HepG2 (cell line): ENCODE results near the gene MN1.

Source experiments
- EZH2 ChIP-seq: conservative IDR thresholded peaks from 2 replicates; pipeline ENCODE4 v1.6.1; 2012; ENCODE audit warnings: mild to moderate bottlenecking, low read depth, low read length, moderate library complexity
- FOXP1 ChIP-seq, 2 experiments: fragments of 450-650 bp in 1 of 2; IDR thresholded peaks; 2 replicates each; pipeline ENCODE4 v1.6.1; 2017 to 2018; ENCODE audit warnings: antibody characterized with exemption in 1 of 2
- HNF4G ChIP-seq, 2 experiments: sonication (generic) in 1 of 2; formaldehyde crosslinking in 1 of 2; IDR thresholded peaks; 2 replicates each; pipeline versions ENCODE4 v1.4.0 to v1.6.1; 2011 to 2020; ENCODE audit warnings: borderline replicate concordance in 2 of 2, low read depth in 2 of 2, mild to moderate bottlenecking in 2 of 2, low read length in 1 of 2, missing genetic modification reagents in 1 of 2, moderate library complexity in 1 of 2
- NFYB ChIP-seq: sonication (generic); formaldehyde crosslinking; IDR thresholded peaks from 2 replicates; pipeline ENCODE4 v1.4.0; 2020; ENCODE audit warnings: missing genetic modification reagents
- POLR2AphosphoS5 ChIP-seq: IDR thresholded peaks from 2 replicates; pipeline ENCODE4 v1.6.1; 2012; ENCODE audit warnings: low read depth, low read length
- SRSF4 ChIP-seq: fragments of 200-400 bp; formaldehyde crosslinking; IDR thresholded peaks from one replicate; pipeline ENCODE4 v1.6.1; 2018; ENCODE audit warnings: mild to moderate bottlenecking, low read depth, low read length, moderate library complexity; ENCODE audit not compliant: poor library complexity, severe bottlenecking
- ZFP36 ChIP-seq: fragments of 150-350 bp; IDR thresholded peaks from 2 replicates; pipeline ENCODE4 v1.6.1; 2018; ENCODE audit warnings: borderline replicate concordance, low read length, low read depth; ENCODE audit not compliant: partially characterized antibody
- ZNF510 ChIP-seq: sonication (generic); formaldehyde crosslinking; IDR thresholded peaks from 2 replicates; pipeline ENCODE4 v1.4.0; 2020; ENCODE audit warnings: low read depth, mild to moderate bottlenecking, missing genetic modification reagents
- ZNF816 ChIP-seq: sonication (generic); formaldehyde crosslinking; IDR thresholded peaks from 2 replicates; pipeline ENCODE4 v1.8.0; 2022; ENCODE audit warnings: missing genetic modification reagents, mild to moderate bottlenecking, borderline replicate concordance
- TF ChIP-seq, protein P1 (sequence below): sonication (generic); formaldehyde crosslinking; IDR thresholded peaks from 2 replicates; pipeline ENCODE4 v1.5.0; 2020; ENCODE audit warnings: missing genetic modification reagents
- TF ChIP-seq, protein P2 (sequence below): sonication (generic); formaldehyde crosslinking; IDR thresholded peaks from 2 replicates; pipeline ENCODE4 v1.5.0; 2020; ENCODE audit warnings: mild to moderate bottlenecking, missing genetic modification reagents, moderate library complexity
- TF ChIP-seq, protein P3 (sequence below): sonication (generic); formaldehyde crosslinking; IDR thresholded peaks from 2 replicates; pipeline ENCODE4 v1.4.0; 2020; ENCODE audit warnings: missing genetic modification reagents, borderline replicate concordance
- TF ChIP-seq, protein P4 (sequence below): IDR thresholded peaks from 2 replicates; pipeline ENCODE4 v1.6.1; 2016; ENCODE audit warnings: mild to moderate bottlenecking

DNA sequence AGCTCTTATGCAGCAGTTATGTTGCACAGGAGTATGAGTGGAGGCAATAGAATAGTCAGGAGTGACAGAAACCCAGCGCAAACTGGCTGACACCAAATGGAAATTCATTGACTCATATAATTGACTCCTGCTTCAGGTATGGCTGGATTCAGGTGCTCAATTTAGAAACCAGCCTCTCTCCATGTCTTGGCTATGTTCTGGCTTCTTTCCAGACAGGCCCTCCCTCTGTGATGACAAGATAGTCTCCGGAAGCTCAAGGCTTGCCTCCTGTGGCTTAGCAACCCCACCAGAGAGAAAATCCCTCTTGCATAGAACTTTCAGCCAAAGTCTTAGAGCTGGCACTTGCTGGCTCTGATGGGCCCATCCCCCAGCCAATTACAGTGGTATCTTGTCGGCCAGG is 28.1 kb upstream of the MN1 start:
- TF ChIP-seq, protein P1, sequence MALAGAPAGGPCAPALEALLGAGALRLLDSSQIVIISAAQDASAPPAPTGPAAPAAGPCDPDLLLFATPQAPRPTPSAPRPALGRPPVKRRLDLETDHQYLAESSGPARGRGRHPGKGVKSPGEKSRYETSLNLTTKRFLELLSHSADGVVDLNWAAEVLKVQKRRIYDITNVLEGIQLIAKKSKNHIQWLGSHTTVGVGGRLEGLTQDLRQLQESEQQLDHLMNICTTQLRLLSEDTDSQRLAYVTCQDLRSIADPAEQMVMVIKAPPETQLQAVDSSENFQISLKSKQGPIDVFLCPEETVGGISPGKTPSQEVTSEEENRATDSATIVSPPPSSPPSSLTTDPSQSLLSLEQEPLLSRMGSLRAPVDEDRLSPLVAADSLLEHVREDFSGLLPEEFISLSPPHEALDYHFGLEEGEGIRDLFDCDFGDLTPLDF (CRISPR knock-in tag): no peak
- TF ChIP-seq ZFP36 (no peak), ZNF816 (CRISPR knock-in tag) (no peak), HNF4G (IDR thresholded peaks at IDR 0.05; ENCODE audit: borderline replicate concordance, low read depth, low read length) (no peak), HNF4G (CRISPR knock-in tag; IDR thresholded peaks at IDR 0.05; ENCODE audit: borderline replicate concordance, low read depth) (no peak), SRSF4 (no peak), POLR2AphosphoS5 (no peak), EZH2 (no peak), ZNF510 (CRISPR knock-in tag) (no peak), NFYB (CRISPR knock-in tag) (no peak), FOXP1 (IDR thresholded peaks at IDR 0.05) (no peak), FOXP1 (CRISPR knock-in tag; IDR thresholded peaks at IDR 0.05) (no peak)
- TF ChIP-seq, protein P2, sequence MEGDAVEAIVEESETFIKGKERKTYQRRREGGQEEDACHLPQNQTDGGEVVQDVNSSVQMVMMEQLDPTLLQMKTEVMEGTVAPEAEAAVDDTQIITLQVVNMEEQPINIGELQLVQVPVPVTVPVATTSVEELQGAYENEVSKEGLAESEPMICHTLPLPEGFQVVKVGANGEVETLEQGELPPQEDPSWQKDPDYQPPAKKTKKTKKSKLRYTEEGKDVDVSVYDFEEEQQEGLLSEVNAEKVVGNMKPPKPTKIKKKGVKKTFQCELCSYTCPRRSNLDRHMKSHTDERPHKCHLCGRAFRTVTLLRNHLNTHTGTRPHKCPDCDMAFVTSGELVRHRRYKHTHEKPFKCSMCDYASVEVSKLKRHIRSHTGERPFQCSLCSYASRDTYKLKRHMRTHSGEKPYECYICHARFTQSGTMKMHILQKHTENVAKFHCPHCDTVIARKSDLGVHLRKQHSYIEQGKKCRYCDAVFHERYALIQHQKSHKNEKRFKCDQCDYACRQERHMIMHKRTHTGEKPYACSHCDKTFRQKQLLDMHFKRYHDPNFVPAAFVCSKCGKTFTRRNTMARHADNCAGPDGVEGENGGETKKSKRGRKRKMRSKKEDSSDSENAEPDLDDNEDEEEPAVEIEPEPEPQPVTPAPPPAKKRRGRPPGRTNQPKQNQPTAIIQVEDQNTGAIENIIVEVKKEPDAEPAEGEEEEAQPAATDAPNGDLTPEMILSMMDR (CRISPR knock-in tag): no peak
- TF ChIP-seq, protein P3, sequence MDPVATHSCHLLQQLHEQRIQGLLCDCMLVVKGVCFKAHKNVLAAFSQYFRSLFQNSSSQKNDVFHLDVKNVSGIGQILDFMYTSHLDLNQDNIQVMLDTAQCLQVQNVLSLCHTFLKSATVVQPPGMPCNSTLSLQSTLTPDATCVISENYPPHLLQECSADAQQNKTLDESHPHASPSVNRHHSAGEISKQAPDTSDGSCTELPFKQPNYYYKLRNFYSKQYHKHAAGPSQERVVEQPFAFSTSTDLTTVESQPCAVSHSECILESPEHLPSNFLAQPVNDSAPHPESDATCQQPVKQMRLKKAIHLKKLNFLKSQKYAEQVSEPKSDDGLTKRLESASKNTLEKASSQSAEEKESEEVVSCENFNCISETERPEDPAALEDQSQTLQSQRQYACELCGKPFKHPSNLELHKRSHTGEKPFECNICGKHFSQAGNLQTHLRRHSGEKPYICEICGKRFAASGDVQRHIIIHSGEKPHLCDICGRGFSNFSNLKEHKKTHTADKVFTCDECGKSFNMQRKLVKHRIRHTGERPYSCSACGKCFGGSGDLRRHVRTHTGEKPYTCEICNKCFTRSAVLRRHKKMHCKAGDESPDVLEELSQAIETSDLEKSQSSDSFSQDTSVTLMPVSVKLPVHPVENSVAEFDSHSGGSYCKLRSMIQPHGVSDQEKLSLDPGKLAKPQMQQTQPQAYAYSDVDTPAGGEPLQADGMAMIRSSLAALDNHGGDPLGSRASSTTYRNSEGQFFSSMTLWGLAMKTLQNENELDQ (CRISPR knock-in tag): no peak
- TF ChIP-seq, protein P4, sequence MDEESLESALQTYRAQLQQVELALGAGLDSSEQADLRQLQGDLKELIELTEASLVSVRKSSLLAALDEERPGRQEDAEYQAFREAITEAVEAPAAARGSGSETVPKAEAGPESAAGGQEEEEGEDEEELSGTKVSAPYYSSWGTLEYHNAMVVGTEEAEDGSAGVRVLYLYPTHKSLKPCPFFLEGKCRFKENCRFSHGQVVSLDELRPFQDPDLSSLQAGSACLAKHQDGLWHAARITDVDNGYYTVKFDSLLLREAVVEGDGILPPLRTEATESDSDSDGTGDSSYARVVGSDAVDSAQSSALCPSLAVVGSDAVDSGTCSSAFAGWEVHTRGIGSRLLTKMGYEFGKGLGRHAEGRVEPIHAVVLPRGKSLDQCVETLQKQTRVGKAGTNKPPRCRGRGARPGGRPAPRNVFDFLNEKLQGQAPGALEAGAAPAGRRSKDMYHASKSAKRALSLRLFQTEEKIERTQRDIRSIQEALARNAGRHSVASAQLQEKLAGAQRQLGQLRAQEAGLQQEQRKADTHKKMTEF (CRISPR knock-in tag): no peak
